Measurements from ENCODE around the gene STRN3. TPM values are rescaled to one million over a fixed set of nuclear protein-coding genes. Genes with fewer than 3 reads are reported as not detected.

STRN3 gene
- total RNA-seq, 1 experiment from 2014 or later, result 34.4 TPM

DNA sequence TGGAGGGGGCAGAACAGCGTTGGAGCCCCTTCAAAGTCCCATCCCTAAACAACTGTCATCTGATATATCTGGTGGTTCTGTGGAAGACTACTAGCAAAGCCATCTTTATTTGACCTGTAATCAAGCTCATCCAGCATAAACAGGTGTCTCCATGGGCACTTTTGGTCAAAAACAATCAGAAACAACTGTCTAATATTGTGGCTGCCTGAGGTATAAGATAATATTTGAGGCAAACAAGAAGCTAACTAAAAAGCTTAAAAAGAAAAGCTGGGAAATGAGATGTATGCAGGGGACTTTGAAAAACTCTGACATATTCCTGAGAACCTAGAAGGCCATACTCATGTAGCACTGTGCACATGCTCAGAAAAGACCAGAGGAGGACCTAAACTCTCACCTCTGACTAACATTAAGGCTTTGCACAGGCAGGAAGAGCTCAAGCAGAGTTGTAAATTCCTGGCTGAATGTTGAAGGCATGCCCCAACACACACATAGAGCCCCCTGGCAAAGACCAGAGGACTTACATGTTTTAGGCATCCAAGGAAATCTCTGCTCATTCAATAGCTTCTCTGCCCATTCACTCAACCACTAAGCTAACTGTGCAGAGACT is 28.0 kb downstream of the STRN3 start:
- Mint-ChIP-seq H3K4me3 (ENCODE audit: low read depth, unreplicated experiment) (no peak overlapping the region), H3K36me3 (ENCODE audit: insufficient read depth, unreplicated experiment) (peaks cover 7% of the 10 kb centered on the region), H3K9me3 (ENCODE audit: low read depth, unreplicated experiment) (no peaks in the 10 kb centered on the region), H3K27ac (ENCODE audit: unreplicated experiment) (no peak overlapping the region), H3K4me1 (ENCODE audit: low read depth, unreplicated experiment) (no peaks in the 10 kb centered on the region), H3K27me3 (ENCODE audit: unreplicated experiment) (no peaks in the 10 kb centered on the region)
- BruUV-seq (replicated peaks), result no TSS peak
- TF ChIP-seq, protein P1, sequence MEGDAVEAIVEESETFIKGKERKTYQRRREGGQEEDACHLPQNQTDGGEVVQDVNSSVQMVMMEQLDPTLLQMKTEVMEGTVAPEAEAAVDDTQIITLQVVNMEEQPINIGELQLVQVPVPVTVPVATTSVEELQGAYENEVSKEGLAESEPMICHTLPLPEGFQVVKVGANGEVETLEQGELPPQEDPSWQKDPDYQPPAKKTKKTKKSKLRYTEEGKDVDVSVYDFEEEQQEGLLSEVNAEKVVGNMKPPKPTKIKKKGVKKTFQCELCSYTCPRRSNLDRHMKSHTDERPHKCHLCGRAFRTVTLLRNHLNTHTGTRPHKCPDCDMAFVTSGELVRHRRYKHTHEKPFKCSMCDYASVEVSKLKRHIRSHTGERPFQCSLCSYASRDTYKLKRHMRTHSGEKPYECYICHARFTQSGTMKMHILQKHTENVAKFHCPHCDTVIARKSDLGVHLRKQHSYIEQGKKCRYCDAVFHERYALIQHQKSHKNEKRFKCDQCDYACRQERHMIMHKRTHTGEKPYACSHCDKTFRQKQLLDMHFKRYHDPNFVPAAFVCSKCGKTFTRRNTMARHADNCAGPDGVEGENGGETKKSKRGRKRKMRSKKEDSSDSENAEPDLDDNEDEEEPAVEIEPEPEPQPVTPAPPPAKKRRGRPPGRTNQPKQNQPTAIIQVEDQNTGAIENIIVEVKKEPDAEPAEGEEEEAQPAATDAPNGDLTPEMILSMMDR (IDR thresholded peaks at IDR 0.05; ENCODE audit: unreplicated experiment), result no peak
- CTCF ChIA-PET, result no interaction called here
- intact Hi-C loops (cut with micrococcal nuclease; ENCODE audit: unreplicated experiment), result no loop called here
- no peak for DNase-seq

DNA sequence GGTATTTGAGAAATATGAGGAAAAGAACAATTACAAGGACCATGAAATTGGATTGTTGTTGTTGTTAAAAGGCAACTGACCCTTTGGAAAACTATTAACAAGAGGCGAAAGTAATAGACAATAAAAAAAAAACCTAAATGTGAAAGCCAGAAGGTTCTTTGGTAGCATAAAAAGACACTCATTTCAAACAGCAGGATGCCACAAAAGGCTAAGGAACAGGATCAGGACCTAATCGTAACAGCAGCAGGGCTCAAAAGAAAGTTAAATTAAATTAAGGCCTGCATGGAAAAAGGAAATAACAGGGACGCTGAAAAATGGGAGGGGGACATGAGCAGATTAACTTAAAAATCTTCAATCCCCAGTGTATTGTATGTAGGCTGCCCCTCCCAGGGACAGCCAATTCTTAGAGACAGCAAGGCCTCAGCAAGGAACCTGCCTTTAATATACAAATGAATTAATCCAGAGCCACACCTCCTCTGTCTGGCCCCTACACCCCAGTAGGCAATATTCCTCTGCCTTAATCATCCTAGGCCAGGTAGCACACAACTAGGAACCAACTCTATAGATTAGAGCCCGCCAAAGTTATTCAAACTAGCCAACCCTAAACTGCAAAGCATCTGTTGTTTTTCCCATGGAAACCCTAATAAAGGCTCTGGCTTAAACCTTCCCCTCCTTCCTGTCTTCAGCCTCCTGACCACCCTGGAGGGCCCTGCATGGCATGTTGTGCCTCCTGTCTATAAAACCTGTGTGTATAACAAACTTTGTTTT is 29.1 kb downstream of the STRN3 start:
- no peaks in the 10 kb centered on the region for H3K9me3 Mint-ChIP-seq (ENCODE audit: low read depth, unreplicated experiment)
- TF ChIP-seq, protein P1 (IDR thresholded peaks at IDR 0.05; ENCODE audit: unreplicated experiment), result no peak
- CTCF ChIA-PET, result interaction anchor here (0.8 kb wide), 1 partner anchor 10 kb away, joined by 3 read pairs; no protein-coding TSS in a partner anchor
- no peak overlapping the region for H3K4me3 Mint-ChIP-seq (ENCODE audit: low read depth, unreplicated experiment)
- DNase-seq, result no peak
- H3K27me3 Mint-ChIP-seq (ENCODE audit: unreplicated experiment), result no peaks in the 10 kb centered on the region
- no peaks in the 10 kb centered on the region for H3K4me1 Mint-ChIP-seq (ENCODE audit: low read depth, unreplicated experiment)
- intact Hi-C loops (cut with micrococcal nuclease; ENCODE audit: unreplicated experiment), result no loop called here
- BruUV-seq (replicated peaks), result no TSS peak
- peaks cover 7% of the 10 kb centered on the region for H3K36me3 Mint-ChIP-seq (ENCODE audit: insufficient read depth, unreplicated experiment)
- H3K27ac Mint-ChIP-seq (ENCODE audit: unreplicated experiment), result no peak overlapping the region

DNA sequence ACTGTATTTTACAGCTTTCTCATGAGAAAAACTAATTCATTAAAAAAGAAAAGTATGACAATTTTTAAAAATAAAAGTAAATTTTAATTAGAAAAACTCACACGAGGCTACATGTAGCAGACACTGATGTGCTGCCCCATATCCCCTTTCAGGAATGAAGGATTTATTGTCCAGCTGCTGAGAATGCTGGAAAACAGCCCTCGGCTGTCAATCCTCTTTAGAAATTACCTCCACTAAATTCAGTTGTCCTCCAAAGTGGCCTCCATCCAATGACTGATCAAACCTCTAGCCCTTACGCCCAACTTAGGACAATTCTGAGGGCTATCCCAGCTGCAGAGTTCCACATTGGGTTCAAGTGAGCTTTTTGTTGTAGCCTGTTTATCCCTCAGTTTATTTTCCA is 30.5 kb downstream of the STRN3 start:
- H3K27me3 Mint-ChIP-seq (ENCODE audit: unreplicated experiment), result no peaks in the 10 kb centered on the region
- no peak overlapping the region for H3K27ac Mint-ChIP-seq (ENCODE audit: unreplicated experiment)
- no peaks in the 10 kb centered on the region for H3K9me3 Mint-ChIP-seq (ENCODE audit: low read depth, unreplicated experiment)
- CTCF ChIA-PET, result interaction anchor here (1.1 kb wide), 1 partner anchor 30 kb away, joined by 3 read pairs; the partner anchor contains the start of genes AP4S1 and STRN3
- no peak for DNase-seq
- intact Hi-C loops (cut with micrococcal nuclease; ENCODE audit: unreplicated experiment), result no loop called here
- BruUV-seq (replicated peaks), result no TSS peak
- TF ChIP-seq, protein P1 (IDR thresholded peaks at IDR 0.05; ENCODE audit: unreplicated experiment), result no peak
- H3K4me3 Mint-ChIP-seq (ENCODE audit: low read depth, unreplicated experiment), result no peak overlapping the region
- no peaks in the 10 kb centered on the region for H3K4me1 Mint-ChIP-seq (ENCODE audit: low read depth, unreplicated experiment)
- no peaks in the 10 kb centered on the region for H3K36me3 Mint-ChIP-seq (ENCODE audit: insufficient read depth, unreplicated experiment)

DNA sequence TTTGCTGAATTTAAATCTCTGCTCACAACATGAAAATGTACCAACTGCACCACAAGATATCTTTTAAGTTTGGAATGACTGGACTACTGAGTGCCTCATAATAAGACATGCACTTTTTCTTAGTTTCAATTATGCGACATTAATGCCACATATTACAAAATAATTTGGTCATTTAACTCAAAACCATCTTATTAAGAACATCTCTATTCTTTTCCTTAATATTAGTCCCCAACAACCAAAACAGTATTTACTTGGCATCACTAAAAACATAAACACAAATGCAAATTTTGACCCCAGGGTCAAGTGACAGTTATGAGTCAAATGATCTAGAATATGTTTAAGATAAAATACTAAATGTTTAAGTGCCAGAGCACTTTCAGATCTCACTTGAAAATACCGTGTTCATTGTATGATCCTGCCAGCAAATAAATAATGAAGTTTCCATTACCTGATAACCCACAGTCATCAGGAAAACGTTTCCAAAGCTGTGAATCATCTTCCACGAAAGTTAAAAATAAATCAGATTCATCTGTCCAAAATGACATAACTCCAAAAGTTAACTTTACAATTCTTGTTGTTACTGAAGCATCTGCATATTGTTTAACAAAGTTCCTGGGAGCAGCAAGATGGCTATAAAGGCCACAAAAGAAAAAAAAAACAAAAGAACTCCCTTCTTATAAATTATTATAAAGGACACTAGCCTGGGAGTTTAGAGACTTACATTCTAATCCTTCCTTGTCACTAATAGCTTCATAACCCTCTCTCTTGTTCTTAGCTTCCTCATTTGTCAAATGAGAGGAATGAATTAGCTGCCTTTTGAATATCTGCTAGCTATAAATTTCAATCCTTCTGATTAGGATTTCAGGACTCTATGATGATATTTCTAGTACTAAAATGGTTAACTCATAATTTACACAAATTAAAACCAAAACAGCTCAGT is 31.2 kb downstream of the STRN3 start:
- Mint-ChIP-seq H3K27me3 (ENCODE audit: unreplicated experiment) (no peaks in the 10 kb centered on the region), H3K4me3 (ENCODE audit: low read depth, unreplicated experiment) (no peak overlapping the region), H3K9me3 (ENCODE audit: low read depth, unreplicated experiment) (no peaks in the 10 kb centered on the region), H3K36me3 (ENCODE audit: insufficient read depth, unreplicated experiment) (no peaks in the 10 kb centered on the region), H3K27ac (ENCODE audit: unreplicated experiment) (no peak overlapping the region), H3K4me1 (ENCODE audit: low read depth, unreplicated experiment) (no peaks in the 10 kb centered on the region)
- TF ChIP-seq, protein P1 (IDR thresholded peaks at IDR 0.05; ENCODE audit: unreplicated experiment), result no peak
- intact Hi-C loops (cut with micrococcal nuclease; ENCODE audit: unreplicated experiment), result no loop called here
- CTCF ChIA-PET, result interaction anchor here (1.1 kb wide), 1 partner anchor 31 kb away, joined by 3 read pairs; the partner anchor contains the start of genes AP4S1 and STRN3
- BruUV-seq (replicated peaks), result no TSS peak
- no peak for DNase-seq

Data from Calu3 (cell line).